ENCODE data around the gene WDR20.
"Not testable (repeated sequence)": the region's sequence is repeated elsewhere in the genome, so short reads cannot be mapped to it uniquely, and the experiment has no call there.

WDR20 gene

DNA sequence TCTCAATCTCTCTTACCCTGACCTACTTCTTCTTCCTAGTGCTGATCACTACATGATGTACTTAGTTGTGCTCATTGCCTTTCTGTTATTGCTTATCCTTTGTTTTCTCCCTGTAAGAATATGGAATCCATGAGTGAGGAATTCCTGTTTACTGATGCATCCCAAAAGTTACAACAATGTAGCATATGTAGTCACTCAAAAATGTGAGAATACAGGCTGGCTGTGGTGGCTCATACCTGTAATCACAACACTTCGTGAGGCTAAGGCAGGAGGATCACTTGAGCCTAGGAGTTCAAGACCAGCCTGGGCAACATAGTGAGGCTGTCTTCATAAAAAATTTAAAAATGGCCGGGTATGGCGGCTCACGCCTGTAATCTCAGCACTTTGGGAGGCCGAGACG is 8.0 kb upstream of the WDR20 start:
- DNase-seq (ENCODE audit: low read depth, low spot score), result no peak

DNA sequence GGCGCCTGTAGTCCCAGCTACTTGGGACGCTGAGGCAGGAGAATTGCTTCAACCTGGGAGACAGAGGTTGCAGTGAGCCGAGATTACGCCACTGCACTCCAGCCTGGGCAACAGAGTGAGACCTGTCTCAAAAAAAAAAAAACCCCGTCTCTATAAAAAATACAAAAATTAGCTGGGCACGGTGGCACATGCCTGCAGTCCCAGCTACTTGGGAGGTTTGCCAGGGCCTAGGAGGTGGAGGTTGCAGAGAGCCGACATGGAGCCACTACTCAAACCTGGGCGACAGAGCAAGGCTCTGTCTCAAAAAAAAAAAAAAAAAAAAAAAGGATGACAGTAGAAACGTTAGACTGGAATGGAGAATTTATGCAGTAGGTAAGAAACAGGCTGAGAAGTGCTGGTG is 5.7 kb upstream of the WDR20 start:
- DNase-seq (ENCODE audit: low read depth, low spot score), result not testable (repeated sequence)

DNA sequence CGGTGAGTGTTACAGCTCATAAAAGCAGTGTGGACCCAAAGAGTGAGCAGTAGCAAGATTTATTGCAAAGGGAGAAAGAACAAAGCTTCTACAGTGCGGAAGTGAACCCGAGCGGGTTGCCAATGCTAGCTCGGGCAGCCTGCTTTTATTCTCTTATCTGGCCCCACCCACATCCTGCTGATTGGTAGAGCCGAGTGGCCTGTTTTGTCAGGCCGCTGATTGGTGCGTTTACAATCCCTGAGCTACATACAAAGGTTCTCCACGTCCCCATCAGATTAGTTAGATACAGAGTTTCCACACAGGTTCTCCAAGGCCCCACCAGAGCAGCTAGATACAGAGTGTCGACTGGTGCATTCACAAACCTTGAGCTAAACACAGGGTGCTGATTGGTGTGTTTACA is 5.0 kb upstream of the WDR20 start:
- DNase-seq (ENCODE audit: low read depth, low spot score), result not testable (repeated sequence)

DNA sequence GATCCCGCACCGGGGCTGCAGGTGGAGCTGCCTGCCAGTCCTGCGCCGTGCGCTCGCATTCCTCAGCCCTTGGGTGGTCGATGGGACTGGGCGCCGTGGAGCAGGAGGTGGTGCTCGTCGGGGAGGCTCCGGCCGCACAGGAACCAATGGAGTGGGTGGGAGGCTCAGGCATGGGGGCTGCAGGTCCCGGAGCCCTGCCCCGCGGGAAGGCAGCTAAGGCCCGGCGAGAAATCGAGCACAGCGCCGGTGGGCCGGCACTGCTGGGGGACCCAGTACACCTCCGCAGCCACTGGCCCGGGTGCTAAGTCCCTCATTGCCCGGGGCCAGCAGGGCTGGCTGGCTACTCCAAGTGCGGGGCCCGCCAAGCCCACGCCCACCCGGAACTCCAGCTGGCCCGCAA is 4.2 kb upstream of the WDR20 start:
- not testable (repeated sequence) for DNase-seq (ENCODE audit: low read depth, low spot score)

DNA sequence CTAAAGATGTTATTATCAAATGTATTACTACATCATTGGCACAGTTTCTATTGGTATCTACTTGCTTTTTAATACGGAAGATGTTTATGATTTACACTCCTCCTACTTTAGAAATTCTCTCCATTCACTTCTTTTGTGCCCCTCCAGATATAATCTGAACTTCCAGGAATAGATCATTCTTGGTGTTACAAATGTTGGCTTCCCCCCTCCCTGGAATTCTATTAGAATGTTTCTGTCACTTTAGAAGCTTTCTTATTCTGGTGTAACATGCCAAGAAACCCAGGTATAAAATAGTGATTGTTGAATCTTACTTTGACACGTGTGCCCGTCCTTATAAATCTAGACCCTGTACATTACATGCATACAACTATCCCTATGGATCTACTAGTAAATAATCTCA is 1.2 kb upstream of the WDR20 start:
- DNase-seq (ENCODE audit: low read depth, low spot score), result no peak

DNA sequence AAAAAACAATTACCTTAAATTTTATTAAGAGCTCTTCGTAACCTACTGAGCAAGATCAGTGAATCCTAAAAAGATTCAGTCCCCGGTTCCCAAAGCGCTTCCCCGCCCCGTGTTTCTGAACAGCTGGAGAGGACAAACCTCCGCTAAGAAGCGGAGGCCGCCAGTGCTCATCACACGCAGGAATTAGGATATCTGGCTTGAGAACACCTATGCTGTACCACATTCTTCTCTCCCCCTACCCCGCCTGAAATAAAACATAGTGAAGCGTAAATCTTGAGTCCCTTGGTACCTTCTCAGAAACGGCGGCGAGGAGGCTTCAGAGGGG is 774 bp upstream of the WDR20 start:
- no peak for DNase-seq (ENCODE audit: low read depth, low spot score)

DNA sequence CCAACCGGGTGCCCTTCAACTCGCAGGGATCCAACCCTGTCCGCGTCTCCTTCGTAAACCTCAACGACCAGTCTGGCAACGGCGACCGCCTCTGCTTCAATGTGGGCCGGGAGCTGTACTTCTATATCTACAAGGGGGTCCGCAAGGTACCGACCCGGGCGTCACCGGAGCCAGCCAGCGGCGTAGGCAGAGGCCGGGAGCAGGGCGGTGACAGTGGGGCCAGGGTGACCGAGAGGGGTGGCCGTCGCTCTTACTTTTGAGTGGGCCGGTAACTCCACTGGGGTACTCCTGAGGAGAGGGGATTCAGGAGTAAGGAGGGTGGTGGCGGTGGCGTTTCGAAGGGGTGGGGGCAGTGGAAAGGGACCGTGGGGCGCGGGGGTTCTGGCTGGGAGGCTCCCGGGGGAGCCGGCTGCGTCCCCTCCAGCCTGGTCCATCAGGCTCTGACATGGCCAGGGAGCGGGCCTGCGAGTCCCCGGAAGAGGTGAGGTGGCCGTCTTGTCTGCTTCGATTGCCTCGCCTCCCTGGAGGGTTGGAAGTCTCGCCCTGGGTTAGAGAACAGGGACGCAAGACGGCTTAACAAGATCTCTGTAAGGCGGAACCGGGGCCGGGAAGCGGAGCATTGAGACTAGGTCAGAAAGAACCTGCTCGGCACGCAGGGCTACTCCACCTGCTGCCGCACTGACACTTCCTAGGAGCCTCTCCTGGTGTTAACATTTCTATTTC is 491 bp downstream of the WDR20 start:
- no peak for DNase-seq (ENCODE audit: low read depth, low spot score)

DNA sequence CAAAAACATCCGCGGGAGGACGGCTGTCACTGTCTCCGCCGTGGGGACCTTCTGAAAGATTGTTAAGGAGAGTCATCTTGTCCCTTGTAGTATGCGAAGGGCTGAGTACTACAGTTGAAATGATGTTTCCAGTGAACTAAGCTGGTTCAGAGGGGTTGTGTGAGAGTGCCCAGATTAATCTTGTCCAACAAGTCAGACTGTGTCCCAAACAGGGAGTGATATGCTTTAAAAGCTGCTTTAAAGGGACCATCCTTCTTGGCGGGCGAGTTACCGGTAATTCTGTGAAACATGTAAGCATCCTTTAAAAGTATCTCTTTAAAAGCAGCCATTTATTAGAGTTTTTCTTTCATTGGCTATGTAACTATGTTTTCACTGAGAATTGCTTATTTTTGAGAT is 1.1 kb downstream of the WDR20 start:
- DNase-seq (ENCODE audit: low read depth, low spot score), result no peak

DNA sequence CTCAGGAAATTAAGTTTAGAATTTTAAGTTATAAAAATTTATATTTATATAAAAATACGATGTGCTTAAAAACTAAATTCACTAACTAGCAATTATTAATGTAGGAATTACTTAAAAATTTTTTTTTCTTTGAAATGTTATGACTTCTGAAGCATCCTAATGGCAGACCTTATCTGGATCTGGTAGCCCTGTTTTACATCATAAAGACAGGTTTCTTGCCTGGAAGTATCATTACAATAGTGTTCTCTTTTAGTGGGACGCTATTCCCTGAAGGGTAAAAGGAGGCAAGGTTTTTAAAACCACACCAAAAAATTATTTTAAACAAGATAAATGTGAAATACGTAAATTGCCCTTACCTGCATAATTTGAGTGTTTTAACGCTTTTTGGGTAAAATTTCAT is 2.1 kb downstream of the WDR20 start:
- no peak for DNase-seq (ENCODE audit: low read depth, low spot score)

DNA sequence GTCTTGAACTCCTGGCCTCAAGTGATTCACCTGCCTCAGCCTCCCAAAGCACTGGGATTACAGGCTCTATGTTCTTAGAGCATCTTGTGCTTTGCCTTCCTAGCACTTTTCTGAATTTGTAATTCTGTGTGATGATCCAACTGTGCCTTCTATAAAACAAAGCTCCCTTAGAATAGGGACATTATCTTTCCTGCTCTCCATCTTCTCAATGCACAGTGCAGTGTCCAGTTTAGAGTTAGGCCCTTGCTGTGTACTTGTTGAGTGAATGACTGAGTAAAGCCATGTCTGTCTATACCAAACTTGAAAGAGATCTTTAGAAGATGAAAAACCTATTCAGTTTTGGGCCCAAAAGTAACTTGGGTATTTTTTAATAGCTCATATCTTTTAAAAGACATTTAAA is 5.2 kb downstream of the WDR20 start:
- DNase-seq (ENCODE audit: low read depth, low spot score), result no peak

DNA sequence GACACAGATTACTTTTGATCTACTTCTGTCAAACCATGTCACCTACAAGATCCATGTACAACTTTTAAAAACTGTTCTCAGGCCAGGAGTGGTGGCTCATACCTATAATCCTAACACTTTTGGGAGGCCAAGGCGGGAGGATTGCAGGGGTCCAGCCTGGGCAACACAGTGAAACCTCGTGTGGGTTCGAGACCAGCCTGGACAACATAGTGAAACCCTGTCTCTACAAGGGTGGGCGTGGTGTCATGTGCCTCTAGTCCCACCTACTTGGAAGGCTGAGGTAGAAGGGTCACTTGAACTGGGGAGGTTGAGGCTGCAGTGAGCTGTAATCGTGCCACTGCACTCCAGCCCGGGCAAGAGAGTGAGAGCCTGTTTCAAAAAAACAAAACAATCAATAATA is 5.7 kb downstream of the WDR20 start:
- no peak for DNase-seq (ENCODE audit: low read depth, low spot score)

DNA sequence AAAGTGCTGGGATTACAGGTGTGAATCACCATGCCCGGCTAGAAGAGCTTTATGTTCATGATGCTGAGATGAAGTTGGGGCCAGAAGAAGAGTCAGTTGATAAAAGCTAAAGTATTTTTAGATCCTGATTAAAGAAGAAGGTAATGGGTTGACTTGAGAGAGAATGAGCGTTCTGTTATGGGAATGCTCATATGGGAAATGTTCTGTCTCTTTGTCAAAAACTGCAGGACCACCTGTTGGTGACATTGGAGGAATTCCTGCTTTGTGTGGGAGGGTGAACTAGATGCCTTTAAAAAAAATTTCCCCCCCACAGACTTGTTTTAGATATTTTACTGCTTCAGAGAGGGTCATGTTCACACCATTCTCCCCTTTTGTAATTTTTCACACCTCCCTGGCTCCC is 6.7 kb downstream of the WDR20 start:
- no peak for DNase-seq (ENCODE audit: low read depth, low spot score)

DNA sequence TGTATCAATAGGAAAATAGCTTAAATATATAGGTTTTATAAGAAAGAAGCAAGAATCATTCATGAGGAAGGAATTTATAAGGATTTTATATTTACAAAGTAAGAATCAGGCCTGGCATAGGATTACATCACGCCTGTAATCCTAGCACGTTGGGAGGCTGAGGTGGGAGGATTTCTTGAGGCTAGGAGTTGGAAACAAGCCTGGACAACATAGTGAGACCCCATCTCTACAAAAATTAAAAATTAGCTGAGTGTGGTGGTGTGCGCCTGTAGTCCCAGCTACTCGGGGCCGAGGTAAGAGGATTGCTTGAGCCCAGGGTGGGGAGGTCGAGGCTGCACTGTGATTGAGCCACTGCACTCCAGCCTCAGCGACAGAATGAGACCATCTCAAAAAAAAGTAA is 10.4 kb downstream of the WDR20 start:
- no peak for DNase-seq (ENCODE audit: low read depth, low spot score)

DNA sequence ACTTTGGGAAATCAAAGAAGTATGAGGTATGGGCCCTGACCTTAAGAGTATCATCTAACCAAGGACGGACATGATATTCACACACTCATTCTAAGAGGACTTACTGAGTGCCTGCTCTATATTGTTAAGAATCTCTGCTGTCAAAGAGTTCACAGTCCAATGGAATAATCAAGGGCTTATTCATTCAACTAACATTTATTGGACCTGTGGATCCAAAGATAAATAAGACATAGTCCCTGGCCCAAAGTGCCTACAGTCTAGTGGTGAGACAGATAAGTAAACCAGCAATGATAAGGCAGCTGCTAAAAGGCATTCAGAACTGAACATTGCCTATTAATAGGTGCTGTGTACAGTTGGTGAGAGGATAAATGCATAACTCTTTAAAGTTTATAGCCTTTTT is 11.0 kb downstream of the WDR20 start:
- no peak for DNase-seq (ENCODE audit: low read depth, low spot score)

DNA sequence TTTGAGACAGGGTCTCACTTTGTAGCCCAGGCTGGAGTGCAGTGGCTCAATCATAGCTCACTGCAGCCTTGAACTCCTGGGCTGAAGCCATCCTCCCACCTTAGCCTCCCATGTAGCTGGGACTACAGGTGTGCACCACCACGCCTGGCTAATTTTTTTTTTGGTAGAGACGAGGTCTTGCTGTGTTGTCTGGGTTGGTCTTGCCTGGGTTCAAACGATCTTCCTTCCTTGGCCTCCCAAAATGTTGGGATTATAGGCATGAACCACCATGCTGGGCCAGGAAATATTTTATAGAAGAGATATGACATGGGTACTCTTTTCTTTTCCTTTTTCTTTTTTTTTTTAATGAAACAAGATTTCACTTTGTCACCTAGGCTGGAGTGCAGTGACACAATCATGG is 11.7 kb downstream of the WDR20 start:
- not testable (repeated sequence) for DNase-seq (ENCODE audit: low read depth, low spot score)

DNA sequence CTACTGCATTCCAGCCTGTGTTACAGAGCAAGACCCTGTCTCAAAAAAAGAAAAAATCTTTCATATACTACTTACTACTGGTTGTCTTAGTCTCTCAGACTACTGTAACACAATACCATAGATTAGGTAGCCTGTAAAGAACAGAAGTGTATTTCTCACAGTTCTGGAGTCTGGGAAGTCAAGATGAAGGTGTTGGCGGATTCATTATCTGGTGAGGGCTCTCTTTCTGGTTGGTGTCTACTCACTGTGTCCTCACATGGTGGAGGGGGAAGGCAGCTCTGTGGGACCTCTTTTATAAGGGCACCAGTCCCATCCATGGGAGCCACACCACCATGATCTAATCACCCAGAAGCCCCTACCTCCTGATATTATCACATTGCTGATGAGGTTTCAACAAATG is 14.4 kb downstream of the WDR20 start:
- DNase-seq (ENCODE audit: low read depth, low spot score), result no peak

DNA sequence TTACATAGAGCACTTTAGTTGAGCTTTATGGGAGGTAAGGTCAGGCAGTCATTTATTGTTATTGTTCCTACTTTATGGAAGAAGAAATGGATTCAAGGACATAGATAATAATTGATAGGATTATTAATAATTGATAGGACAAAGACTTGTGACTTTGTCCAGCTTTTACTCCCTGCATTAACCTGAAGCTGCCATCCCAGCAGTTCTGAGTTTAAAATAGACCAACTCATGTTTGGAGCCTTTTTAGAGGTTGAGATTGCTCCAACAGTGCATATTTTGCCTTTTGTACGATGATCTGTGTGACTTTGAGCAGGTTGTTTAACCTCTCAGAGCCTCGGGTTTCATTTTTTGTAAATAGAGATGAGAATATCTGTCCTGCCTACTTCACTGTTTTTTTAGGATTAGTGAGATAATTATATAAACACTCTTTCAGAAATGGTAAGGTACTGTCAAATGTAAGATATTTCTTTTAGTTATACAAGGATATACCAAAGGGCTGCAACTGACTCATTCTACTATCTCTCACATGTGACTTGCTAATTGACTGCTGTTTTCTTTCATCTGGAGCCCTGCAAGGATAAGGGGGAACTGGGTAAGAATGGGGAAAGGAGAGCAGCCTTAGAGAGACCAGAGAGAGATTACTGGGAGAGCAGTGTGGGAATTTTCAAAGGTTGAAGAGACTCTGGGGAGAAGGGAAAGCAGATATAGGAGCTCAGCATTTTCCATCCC is 15.3 kb downstream of the WDR20 start:
- DNase-seq (ENCODE audit: low read depth, low spot score), result no peak

DNA sequence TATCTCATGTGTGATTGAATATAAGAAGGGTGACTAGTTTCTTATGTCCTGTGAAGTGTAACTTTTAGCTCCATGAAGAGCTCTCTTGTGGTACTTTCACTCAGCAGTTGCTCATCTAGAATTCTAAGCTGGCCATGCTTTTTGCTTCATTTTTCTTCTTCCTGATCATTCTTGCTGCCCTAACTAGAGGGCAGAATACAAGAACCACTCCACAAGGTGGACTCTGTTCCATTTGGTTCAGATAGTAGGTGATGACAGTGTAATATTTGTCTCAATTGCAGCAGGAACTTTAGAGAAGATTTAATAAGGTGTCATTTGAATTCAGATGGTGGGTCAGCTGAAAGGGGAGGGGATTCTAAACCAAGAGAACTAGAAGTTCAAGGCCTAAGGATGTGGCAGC is 17.6 kb downstream of the WDR20 start:
- DNase-seq (ENCODE audit: low read depth, low spot score), result no peak

DNA sequence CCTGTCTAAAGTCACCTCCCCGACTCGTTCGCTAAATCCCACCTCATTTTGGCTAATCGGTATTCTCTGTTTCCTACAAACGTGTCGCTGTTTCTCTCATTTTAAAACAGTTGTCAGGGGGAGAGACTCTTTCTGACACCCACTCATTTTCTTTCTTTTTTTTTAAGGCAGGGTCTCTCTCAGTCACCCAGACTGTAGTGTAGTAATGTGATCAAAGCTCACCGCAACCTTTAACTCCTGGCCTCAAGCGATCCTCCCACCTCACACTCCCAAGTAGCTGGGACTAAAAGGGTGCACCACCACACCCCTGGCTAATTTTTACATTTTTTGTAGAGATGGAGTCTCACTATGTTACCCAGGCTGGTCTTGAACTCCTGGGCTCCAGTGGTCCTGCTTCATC is 19.1 kb downstream of the WDR20 start:
- no peak for DNase-seq (ENCODE audit: low read depth, low spot score)

DNA sequence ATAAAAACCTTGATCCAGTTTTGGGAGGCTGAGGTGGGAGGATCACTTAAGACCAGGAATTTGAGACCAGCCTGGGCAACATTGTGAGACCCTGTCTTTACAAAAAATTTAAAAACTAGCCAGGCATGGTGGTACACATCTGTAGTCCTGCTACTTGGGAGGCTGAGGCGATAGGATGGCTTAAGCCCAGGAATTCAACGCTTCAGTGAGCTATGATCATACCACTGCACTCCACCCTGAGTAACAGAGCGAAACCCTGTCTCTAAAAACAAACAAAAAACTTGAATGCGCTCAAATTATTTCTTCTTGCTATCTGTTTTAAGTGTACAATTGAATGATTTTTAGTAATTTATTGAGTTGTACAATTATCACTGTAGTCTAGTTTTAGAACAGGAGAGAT is 20.1 kb downstream of the WDR20 start:
- DNase-seq (ENCODE audit: low read depth, low spot score), result no peak

DNA sequence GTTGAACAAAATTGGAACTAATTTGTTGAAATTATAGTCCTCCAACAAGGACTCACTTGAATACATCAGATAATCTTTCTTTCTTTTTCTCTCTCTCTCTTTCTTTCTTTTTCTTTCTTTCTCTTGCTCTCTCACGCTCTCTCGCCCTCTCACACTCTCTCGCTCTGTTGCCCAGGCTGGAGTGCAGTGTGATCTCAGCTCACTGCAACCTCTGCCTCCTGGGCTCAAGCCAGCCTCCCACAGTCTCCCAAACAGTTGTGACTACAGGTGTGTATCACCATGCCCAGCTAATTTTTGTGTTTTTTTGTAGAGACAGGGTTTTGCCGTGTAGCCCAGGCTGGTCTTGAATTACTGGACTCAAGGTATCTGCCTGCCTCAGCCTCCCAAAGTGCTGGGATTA is 22.8 kb downstream of the WDR20 start:
- no peak for DNase-seq (ENCODE audit: low read depth, low spot score)

DNA sequence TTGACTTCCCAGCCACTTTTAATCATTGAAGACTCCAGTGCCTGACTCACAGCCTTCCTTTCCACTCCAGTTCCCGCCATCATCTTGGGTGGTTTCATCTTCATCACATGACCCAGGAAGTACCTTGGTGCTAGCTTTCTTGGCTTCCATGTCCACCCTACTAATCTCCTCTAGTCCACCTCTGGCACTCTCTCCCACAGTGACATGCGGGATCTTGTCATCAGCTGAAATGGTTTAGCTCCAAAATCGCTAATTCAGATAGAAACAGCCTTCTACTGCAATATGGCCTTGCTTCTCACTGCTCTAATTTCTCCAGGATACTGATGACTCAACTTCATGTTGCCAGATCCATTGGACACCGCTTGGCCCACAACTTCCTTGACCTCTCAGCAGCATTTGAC is 24.5 kb downstream of the WDR20 start:
- DNase-seq (ENCODE audit: low read depth, low spot score), result no peak

DNA sequence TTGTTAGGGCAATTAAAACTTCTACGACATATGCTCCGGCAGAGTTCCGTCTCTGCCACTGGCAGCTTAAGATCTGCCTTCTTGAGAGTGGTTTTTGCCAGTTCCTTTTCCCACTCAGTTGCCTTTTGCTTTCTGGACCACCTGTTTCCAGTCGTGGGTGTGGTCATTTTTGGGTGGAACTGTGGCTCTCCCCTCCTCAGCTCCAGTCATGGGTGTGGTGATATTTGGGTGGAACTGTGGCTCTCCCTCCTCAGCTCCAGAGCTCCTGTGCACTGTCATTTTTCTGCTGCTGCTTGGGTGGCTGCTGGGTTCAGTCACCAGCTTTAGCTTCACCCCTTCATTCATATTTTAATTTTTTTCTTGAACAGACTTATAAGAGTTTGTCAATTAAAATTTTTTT is 25.3 kb downstream of the WDR20 start:
- no peak for DNase-seq (ENCODE audit: low read depth, low spot score)

DNA sequence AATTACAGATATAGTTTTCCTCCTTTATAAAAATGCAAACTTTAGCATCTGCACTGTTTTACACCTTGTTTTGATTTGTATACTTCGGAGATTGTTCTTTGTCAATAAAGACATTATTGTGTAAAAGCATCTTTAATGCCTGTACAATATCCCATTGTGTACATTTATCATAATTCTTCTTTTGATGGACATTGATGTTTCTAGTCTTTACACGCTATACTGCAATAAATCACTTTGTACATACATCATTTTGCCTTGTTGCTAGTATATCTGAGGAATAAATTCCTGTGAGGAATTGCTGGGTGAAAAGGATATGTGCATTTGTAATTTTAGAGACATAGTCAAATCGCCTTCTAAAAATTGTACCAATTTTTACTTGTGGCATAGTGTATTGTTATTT is 30.4 kb downstream of the WDR20 start:
- no peak for DNase-seq (ENCODE audit: low read depth, low spot score)

Measured in brain pericyte (primary cell).